GM19328 (cell line): ENCODE results near the gene BET1L.

Experiments
- ATAC-seq: cut with Tn5 transposase; IDR thresholded peaks from one replicate; pipeline ENCODE4 v1.9.1; 2021; ENCODE audit warnings: mild to moderate bottlenecking, moderate library complexity; ENCODE audit not compliant: unreplicated experiment

BET1L gene

GRCh38 chr11:210803-211180, 3.6 kb upstream of the BET1L start:
- ATAC-seq, result no peak

- ATAC-seq, result no peak
Measured at GRCh38 chr11:210122-210802, 3.1 kb upstream of the BET1L start.

- ATAC-seq, result no peak
Measured at GRCh38 chr11:209275-210121, 2.3 kb upstream of the BET1L start.

GRCh38 chr11:208917-209260, 1.7 kb upstream of the BET1L start:
- no peak for ATAC-seq

DNA sequence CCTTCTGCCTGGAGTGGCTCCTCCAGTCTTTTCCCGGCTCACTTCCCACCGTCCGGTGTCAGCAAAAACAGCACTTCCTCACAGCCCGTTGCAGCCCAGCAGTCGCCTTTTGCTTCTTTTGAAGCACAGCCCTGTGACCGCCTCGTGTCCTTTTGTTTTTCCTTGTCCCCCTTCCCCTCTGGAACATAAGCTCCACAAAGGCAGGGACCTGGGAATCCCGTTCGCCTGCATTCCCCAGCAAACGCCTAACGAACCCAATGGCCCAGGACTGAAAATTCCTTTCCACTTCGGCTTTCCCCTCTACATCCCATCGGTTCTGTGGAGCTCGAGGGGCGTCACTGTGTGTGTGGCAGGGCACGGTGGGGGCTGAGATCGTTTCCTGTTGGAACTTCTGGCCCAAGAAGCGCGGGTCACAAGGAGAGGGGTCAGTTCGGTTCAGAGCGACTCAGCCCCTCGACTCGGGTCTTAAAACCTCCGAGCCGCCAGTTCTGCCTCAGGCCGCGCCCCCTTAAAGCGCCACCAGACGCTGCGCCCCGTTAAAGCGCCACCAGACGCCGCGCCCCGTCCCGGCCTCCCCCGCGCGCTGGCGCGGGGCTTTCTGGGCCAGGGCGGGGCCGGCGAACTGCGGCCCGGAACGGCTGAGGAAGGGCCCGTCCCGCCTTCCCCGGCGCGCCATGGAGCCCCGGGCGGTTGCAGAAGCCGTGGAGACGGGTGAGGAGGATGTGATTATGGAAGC, 1.1 kb upstream of the BET1L start:
- no peak for ATAC-seq

DNA sequence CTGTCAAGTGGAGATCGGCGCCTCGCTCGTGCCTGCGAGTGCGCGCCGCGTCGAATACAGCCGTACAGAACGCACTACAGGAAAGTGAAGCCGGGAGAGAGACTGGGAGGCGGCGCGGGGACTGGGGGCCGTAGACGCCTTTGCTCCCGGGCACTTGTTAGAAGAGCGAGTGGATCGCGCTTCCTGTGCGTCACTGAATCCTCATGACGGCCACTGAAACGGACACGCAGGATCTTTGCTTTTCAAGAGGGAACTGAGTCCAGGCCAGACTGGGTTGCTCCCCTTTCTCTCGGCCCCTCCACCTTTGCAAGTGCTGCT, 623 bp upstream of the BET1L start:
- no peak for ATAC-seq

GRCh38 chr11:206526-207207, 532 bp downstream of the BET1L start:
- ATAC-seq, result no peak

- no peak for ATAC-seq
Measured at GRCh38 chr11:206002-206384, 1.2 kb downstream of the BET1L start.

GRCh38 chr11:205221-206001, 1.8 kb downstream of the BET1L start:
- no peak for ATAC-seq

DNA sequence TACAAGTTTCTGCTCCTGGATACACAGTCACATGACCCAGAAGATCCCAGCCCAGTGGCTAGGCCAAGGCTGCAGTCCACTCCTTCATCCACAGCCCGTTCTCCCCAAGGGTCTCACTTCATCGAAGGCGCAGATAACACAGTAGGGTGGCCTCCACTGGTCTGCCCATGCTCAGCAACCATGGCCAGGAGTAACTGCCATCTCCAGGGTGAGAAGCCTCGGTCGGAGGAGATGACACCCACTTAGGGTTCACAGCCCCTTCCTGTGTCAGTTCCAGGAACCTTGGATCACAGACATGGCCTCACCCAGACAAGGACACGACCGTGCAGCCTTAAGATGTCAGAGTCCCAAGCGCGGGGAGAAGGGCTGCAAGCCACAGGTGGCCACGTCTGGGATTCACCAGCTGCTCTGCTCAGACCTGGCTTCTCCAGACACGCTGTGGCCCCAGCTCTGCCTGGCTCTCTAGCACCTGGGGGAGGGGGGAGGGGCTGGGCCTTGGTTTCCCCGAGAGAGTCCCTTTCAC, 2.6 kb downstream of the BET1L start:
- no peak for ATAC-seq

GRCh38 chr11:203945-204586, 3.1 kb downstream of the BET1L start:
- ATAC-seq, result no peak

DNA sequence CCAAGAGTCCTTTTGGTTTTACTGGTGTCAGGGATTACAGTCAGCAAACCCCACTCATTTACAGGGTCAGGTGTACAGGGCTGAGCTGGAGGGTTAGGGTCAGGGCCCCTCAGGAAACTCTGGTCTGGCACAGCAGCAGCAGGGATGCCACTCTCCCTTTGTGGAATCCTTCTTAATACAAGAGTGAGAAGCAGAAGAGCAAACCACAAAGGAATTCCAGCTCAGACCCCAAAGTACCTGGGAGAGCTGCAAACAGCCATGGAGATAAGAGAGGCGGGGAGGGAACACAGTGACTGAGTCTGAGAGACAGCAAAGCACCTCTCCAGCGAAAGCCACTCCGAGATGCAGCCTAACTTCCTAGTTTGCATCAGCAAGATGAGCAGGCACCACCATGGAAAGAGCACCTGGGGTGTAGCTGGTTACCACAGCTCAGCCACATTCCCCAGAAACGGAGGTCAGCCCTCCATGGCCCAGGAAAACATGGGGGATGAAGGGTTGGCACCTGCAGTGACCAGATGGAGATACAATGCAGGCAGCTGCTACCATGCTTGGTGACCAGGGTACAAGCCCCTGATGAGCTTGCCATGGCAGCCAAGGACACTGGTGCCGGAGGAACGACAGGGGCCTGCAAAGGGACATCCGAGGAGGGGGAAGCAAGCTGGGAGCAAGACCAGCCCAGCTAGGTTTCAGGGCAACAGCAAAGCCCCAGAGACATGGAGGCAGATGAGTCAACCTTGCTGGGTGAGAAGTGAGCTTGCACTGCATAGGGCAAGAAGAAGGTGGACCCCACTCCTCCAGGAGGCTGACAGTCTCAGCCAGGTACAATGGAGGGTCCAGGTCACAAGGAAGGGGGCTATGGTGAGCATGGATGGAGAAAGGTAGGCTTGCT, 3.9 kb downstream of the BET1L start:
- no peak for ATAC-seq

GRCh38 chr11:202490-202889, 4.7 kb downstream of the BET1L start:
- no peak for ATAC-seq

DNA sequence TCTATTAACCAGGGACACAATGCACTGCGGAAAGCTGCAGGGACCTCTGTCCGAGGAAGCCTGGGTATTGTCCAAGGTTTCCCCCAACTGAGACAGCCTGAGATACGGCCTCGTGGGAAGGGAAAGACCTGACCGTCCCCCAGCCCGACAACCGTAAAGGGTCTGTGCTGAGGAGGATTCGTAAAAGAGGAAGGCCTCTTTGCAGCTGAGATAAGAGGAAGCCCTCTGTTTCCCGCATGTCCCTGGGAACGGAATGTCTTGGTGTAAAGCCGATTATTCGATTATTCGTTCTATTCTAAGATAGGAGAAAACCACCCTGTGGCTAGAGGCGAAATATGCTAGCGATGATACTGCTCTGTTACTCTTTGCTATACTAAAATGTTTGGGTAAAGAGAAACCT, 5.2 kb downstream of the BET1L start:
- no peak for ATAC-seq

DNA sequence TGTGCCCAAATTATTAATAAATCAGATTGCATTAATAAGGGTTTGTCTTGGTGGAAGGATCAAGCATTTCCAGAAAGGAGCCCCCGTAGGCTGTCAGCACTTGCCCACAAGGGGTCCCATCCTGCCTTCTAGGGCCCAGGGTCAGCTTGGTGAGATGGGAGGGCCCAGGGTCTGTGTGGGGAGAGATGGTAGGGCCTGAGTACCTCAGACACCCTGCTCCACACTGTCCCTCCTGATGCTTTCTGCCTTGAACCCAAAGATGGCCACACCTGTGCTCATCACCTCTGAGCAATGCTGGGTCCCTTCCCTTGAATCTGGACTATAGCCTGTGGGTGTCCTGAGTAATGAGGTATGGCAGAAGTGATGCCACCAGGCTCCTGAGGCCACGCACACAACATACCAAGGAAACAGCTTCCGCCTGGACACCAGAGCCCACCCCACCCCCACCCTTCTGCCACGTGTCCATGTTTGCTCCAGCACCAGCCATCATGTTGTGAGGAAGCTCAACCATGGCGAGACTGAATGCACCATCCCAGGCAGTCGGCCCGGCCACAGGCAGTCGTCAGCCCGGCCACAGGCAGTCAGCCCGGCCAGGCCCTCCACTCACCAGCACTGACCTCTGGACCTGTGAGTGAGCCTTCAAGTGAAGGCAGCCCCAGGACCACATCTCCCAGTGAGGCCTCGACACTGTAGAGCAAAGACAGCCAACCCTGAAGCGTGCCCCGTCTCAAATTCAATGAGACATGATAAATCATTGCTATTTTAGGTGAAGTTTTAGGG, 6.8 kb downstream of the BET1L start:
- no peak for ATAC-seq

- ATAC-seq, result no peak
Measured at GRCh38 chr11:199782-200181, 7.4 kb downstream of the BET1L start.

- ATAC-seq, result no peak
Measured at GRCh38 chr11:199004-199581, 8.1 kb downstream of the BET1L start.

- no peak for ATAC-seq
Measured at GRCh38 chr11:198236-198806, 8.9 kb downstream of the BET1L start.
